ENCODE data around the gene IGDCC3.

DNA sequence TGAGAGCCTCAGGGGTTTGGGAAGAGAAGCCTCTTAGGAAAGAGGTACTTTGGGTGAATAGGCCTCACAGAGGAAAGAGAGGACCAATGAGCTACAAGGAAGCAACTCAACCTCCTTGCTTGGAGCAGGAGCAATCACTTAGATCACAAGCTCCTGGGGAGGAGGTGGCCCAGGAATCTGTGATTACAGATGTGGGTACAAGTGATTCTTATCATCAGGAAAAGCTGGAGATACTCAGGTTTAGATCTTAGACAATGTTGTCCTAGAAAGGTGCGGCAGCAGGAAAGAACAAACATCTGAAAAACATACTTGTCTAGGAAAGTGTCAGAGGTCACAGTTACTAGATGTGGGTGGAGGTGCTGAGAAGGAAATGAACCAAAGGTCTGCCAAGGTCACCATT, 99.3 kb downstream of the IGDCC3 start:
- TF ChIP-seq, protein P1, sequence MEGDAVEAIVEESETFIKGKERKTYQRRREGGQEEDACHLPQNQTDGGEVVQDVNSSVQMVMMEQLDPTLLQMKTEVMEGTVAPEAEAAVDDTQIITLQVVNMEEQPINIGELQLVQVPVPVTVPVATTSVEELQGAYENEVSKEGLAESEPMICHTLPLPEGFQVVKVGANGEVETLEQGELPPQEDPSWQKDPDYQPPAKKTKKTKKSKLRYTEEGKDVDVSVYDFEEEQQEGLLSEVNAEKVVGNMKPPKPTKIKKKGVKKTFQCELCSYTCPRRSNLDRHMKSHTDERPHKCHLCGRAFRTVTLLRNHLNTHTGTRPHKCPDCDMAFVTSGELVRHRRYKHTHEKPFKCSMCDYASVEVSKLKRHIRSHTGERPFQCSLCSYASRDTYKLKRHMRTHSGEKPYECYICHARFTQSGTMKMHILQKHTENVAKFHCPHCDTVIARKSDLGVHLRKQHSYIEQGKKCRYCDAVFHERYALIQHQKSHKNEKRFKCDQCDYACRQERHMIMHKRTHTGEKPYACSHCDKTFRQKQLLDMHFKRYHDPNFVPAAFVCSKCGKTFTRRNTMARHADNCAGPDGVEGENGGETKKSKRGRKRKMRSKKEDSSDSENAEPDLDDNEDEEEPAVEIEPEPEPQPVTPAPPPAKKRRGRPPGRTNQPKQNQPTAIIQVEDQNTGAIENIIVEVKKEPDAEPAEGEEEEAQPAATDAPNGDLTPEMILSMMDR (optimal IDR thresholded peaks at IDR 0.05 in 1 of 3, IDR thresholded peaks at IDR 0.05 in 1 of 3, conservative IDR thresholded peaks at IDR 0.05 in 1 of 3; ENCODE audit: extremely low read depth in 1 of 3, insufficient read depth in 2 of 3, low read length in 3 of 3), result no peak
- TF ChIP-seq EZH2 (IDR thresholded peaks at IDR 0.05; ENCODE audit: low read length), result no peak

Measured in keratinocyte (primary cell).